C4-2B (cell line): ENCODE results near the gene ALDH1A3.

Source experiments
- ZFX ChIP-seq: fragments of 450-650 bp; IDR thresholded peaks from 2 replicates; pipeline ENCODE4 v1.6.1; 2017
- TF ChIP-seq, protein P1 (sequence below): fragments of 450-650 bp; conservative IDR thresholded peaks from 2 replicates; pipeline ENCODE4 v1.5.1; 2017; ENCODE audit warnings: mild to moderate bottlenecking

- TF ChIP-seq, protein P1, sequence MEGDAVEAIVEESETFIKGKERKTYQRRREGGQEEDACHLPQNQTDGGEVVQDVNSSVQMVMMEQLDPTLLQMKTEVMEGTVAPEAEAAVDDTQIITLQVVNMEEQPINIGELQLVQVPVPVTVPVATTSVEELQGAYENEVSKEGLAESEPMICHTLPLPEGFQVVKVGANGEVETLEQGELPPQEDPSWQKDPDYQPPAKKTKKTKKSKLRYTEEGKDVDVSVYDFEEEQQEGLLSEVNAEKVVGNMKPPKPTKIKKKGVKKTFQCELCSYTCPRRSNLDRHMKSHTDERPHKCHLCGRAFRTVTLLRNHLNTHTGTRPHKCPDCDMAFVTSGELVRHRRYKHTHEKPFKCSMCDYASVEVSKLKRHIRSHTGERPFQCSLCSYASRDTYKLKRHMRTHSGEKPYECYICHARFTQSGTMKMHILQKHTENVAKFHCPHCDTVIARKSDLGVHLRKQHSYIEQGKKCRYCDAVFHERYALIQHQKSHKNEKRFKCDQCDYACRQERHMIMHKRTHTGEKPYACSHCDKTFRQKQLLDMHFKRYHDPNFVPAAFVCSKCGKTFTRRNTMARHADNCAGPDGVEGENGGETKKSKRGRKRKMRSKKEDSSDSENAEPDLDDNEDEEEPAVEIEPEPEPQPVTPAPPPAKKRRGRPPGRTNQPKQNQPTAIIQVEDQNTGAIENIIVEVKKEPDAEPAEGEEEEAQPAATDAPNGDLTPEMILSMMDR = no peak
- no peak for TF ChIP-seq ZFX
Measured at GRCh38 chr15:100930306-100930848, 50.7 kb downstream of the ALDH1A3 start.
